Left cardiac atrium (tissue), 4 donors: ENCODE results near the gene MYO9A. TPM values are rescaled to one million over a fixed set of nuclear protein-coding genes. Genes with fewer than 3 reads are reported as not detected.

Source experiments
- ATAC-seq, 2 donors: fragments of 200-7000 bp; cut with Tn5 transposase; one replicate each; pipeline ENCODE4 v1.9.1; 2020; ENCODE audit warnings: mild to moderate bottlenecking in 2 of 2, moderate library complexity in 2 of 2
- DNase-seq: peaks from one replicate; pipeline ENCODE4 v3.0.0-alpha.2; 2020
- intact Hi-C, 2 donors: fragments of 100-400 bp; cut with DNase I; formaldehyde crosslinking; loops; one replicate each; pipeline versions ENCODE4 v1.14.1 to v1.15.1; 2022 to 2023
- long read RNA-seq: library from polyadenylated mRNA; unstranded; transcript quantifications from one replicate; pipeline ENCODE4 v2.0.0, GENCODE V29; 2021
- total RNA-seq, 2 donors: library from RNA; stranded (reverse); fragmentation: NEBNext Ultra II Directional; extraction: Animal tissue kit (Norgen Biotek cat#: 25700); gene quantifications; one replicate each; pipeline ENCODE4 v1.2.1, GENCODE V29; 2021
- donor health status: DM: no; HTN: yes; CAD: no.
- donor health status: DM: no; HTN: yes; CAD: no; lungs with severe emphysema.
- donor health status: DM: yes; HTN: yes; CAD: no.
- donor health status: Dilated cardiomyopathy.

The MYO9A gene
- 10 to 100 TPM; 30.3 to 31.8 TPM for total RNA-seq
- long read RNA-seq, partial matches to known transcripts, result 6 of 8 reads
- long read RNA-seq, other reads (novel, unspliced or antisense), result 2 of 8 reads

GRCh38 chr15:72118017-72118978 lies at the start of gene MYO9A, which contains the start of gene SENP8:
TSS of gene MYO9A (minus strand) at chr15:72118150. CDS start at chr15:72046563, 71,587 bp downstream.
TSS of gene SENP8 (plus strand) at chr15:72118403. CDS start at chr15:72139624, 21,221 bp downstream.
- DNase-seq (peak; percentile 98), ATAC-seq (peak; percentile 91 to 93)
- intact Hi-C loops, result no loop called here

DNA sequence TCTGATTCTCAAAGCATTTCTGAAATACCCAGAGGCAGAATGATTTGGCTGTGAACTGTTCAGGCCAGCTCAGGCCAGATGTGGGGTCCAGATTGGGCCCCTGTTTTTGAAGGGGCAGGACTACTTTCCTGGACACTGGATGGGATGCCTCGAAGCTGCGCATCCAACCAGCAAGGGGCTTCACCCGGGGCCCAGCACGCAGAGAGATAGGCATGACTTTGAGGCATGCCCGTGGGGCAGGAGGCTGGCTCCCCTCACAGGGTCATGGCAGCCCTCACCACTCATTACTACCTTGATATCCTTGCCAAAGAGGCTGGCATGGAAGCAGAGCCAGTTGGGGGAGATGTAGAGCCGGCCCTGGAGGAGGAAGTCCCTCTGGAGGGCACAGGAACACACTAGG lies 49.5 kb upstream of the MYO9A start:
- intact Hi-C loops, result no loop called here
- ATAC-seq (no peak), DNase-seq (no peak)

- no peak for ATAC-seq
- intact Hi-C loops, result no loop called here
- no peak for DNase-seq
These were observed 48.9 kb upstream of the MYO9A start for GRCh38 chr15:72166716-72167417.

DNA sequence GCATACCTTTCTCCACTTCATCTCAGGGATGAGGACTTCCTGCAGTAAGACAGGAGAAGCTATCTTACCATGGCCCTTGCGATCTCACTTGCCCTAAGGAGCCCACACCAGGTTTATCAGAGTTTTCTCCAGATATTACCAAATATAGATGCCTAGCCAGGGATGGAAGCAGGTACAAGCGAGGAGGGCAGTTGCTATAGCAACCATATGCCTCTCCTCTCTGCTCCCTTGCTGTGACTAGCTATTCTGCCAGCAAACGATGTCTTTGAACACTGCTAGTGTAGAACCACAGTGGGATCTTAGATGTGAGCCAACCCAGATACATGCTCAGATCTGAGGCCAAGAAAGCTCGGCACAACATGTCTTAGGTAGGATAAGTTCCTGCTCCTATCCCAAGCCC lies 45.8 kb upstream of the MYO9A start:
- no peak for ATAC-seq
- DNase-seq, result no peak
- intact Hi-C loops, result no loop called here

GRCh38 chr15:72162569-72162968 lies 44.6 kb upstream of the MYO9A start:
- no peak for ATAC-seq
- intact Hi-C loops, result no loop called here
- no peak for DNase-seq

GRCh38 chr15:72161361-72162132 lies 43.6 kb upstream of the MYO9A start:
- ATAC-seq (no peak), DNase-seq (no peak)
- intact Hi-C loops, result no loop called here

DNA sequence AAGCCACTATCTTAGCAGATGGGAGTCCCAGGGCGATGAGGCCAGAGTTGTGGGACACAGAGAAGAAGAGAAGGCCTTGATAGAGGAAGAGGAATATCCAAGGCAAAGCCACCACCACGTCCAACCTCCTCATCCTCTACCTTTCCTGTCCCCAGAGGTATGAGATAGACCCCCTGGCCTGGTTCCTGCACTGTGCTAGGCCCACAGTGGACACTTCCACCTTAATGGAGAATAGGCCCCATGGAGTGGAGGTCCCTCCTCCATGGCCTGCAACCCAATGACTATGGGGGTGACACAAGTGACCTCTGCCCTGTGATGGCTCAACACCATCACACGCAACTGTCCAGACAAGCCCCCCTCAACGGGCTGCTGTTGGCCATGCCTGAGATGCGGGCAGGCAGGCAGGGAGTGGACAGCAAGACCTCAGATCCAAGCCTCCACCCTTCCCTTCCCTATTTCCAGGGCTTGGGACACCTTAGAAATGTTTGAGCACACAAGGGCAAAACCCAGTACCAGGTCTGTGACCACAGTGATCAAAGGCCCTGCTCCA lies 42.8 kb upstream of the MYO9A start:
- no peak for ATAC-seq
- DNase-seq, result no peak
- intact Hi-C loops, result no loop called here

- intact Hi-C loops, result loop anchor here in 1 of 2 donors (5.0 kb wide), 1 partner anchor 415 kb away; no protein-coding TSS in a partner anchor
- ATAC-seq (no peak), DNase-seq (no peak)
These were observed 39.0 kb upstream of the MYO9A start for GRCh38 chr15:72156928-72157327.

DNA sequence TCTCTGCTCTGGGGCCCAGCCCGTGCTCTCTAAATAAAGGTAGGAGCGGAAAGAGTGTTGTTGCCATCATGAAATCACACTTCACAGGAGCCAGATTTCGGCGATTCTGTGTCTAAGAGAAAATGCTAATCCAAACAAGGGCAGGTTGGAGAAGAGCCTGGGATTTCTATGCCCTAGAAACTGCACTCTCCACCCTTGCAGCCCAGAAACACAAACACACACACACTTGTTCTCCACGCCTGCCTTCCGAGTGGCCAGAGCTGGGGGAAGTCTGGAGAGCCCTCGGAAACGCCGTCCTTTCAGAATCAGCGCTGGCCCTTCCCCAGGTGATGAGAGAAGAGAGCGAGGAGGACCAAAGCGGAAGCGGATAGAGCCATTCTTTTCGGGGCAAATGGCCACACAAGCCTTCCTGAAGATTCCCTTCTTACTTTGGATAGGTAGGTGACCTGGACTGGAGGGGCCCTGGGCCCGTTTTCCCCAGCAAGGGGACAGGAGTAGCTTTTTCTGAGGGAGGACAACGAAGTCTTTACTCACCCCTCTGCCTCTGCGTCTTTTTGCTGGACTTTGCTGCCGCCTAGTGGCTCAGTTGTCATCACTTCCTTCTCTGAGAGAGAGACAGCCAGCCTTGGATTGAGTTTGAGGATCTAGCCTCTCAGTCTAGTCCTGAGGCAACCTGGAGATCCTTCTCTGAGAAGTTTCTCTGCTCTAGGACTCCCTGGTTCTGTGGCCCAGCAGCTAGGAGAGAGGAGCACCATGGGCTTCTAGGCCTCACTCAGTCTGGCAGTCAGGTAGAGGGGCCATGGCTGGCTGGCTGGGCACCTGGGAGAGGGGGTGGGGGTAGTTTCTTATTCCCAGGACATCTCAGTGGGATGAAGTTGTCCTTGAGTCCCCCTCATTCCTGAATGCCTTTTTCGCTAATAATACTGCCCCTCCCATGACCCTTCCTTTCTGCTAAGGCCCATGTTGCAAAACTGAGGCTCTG lies 38.0 kb upstream of the MYO9A start:
- peak; percentile 87 for DNase-seq
- peak; percentile 91 to 97 for ATAC-seq
- intact Hi-C loops, result loop anchor here in 1 of 2 donors (5.0 kb wide), 1 partner anchor 414 kb away; no protein-coding TSS in a partner anchor

DNA sequence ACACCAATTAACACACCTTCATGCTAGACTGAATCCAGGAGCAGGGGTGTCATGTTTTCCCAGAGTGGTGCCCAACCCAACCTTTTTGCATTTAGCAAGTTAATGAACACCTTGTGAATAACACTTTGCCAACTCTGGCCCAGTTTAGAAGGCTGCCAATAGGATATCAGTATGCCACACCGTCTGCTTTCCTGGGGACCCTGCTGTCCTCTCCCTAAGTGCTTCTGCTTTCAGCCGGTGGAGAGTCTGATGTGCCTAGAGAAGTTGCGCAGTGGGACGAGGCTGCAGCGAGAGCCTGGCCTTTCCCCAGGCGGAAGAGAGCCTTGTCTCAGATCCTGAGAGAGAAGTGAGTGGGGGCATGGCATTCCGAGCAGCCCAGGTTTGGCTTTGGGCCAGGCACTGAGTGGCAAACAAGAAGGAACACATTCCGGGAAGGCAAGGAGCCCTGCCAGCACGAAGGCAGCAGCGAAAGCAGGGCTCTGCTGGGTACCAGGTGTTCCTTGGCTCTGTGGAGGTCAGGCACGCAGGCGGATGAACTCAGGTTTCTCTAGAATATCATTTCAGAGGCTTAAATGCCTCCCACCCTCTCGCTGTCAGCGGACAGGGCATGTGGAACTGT lies 37.2 kb upstream of the MYO9A start:
- ATAC-seq, result peak; percentile 65 to 68
- peak; percentile 76 for DNase-seq
- intact Hi-C loops, result loop anchor here in 1 of 2 donors (5.0 kb wide), 1 partner anchor 413 kb away; no protein-coding TSS in a partner anchor

DNA sequence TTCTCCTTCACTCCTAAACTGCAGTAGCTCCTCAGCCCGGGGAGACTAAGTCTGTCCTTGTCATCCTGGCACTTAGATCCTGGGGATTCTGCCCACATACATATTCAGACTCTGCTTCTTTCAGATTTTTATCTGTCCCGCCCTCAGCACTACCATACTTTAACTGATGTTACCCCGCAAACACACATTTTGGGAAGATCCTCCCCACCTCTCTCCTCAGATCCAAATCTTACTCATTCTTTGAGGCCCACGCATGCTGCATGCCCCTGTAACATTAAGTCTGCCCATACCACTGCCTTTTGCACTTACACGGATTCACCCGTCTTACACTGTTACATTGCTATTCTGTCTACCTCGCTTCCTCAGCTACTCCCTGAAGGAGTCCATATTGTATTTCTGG lies 36.4 kb upstream of the MYO9A start:
- ATAC-seq (no peak), DNase-seq (no peak)
- intact Hi-C loops, result no loop called here

DNA sequence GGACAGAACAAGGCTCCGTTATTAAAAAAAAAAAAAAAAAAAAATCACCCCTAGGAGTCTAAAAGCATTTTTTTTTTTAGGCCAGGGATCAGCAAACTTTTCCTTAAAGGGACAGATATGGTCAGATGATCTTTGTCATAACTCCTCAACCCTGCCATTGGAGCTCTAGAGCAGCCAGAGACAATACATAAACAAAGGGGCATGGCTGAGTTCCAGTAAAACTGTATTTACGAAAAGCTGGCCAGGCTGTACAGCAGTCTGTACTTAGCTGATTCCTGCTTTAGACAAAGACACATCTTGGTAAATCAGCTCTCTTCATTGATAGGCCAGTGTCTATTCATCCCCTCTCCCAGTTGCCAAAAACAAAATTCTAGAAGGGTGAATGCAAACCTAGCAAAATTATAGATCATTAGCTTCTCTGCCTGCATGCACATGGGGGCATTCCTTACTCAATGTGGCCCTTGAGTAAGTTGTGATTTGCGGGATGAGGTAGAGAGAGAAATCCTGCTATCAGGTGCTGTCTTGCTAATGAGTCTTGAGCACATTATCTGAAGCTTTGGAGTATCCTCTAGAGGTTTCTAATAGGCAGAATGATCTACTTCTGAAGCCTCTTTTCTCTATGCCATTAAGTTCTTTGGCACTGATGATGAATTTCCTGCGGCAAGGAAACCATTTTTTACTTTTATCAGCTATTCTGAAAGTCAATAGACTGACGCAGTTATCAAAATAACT lies 35.5 kb upstream of the MYO9A start:
- DNase-seq (no peak), ATAC-seq (no peak)
- intact Hi-C loops, result no loop called here

- ATAC-seq (peak in 1 of 2 donors; percentile 90), DNase-seq (no peak)
- intact Hi-C loops, result no loop called here
These were observed 29.5 kb upstream of the MYO9A start for GRCh38 chr15:72147418-72147817.

- peak in 1 of 2 donors; percentile 21 for ATAC-seq
- intact Hi-C loops, result no loop called here
These were observed 29.0 kb upstream of the MYO9A start for GRCh38 chr15:72146934-72147333.

DNA sequence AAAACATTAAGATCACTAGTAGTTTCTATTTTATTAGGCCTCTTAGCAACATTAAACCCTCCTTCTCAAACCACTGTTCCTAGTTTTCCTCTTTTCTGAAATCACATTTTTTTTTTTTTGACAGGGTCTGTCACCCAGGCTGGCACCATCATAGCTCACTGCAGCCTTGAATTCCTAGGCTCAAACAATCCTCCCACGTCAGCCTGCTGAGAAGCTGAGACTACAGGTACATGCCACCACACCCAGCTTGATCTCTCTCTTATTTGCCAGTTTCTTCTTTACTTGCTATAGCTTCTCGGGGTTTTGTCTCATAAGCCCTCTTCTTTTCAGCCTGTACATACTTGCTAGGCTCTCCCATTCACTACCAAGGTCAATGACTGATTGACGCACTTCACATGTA lies 28.3 kb upstream of the MYO9A start:
- intact Hi-C loops, result no loop called here
- ATAC-seq (no peak), DNase-seq (no peak)

More at GRCh38 chr15:72146934-72147333, 29.0 kb upstream of the MYO9A start:
- DNase-seq, result no peak
